Activated T-cell treated with anti-CD3 and anti-CD28 coated beads for 24 hours (primary cell): Measurements from ENCODE around the gene E2F3.
"Not testable (repeated sequence)": the region's sequence is repeated elsewhere in the genome, so short reads cannot be mapped to it uniquely, and the experiment has no call there.

Source experiments
- DNase-seq: peaks from one replicate; pipeline ENCODE4 v3.0.0-alpha.2; 2020; ENCODE audit warnings: low read depth

E2F3 gene

GRCh38 chr6:20467437-20467836 lies 65.8 kb downstream of the E2F3 start:
- no peak for DNase-seq

DNA sequence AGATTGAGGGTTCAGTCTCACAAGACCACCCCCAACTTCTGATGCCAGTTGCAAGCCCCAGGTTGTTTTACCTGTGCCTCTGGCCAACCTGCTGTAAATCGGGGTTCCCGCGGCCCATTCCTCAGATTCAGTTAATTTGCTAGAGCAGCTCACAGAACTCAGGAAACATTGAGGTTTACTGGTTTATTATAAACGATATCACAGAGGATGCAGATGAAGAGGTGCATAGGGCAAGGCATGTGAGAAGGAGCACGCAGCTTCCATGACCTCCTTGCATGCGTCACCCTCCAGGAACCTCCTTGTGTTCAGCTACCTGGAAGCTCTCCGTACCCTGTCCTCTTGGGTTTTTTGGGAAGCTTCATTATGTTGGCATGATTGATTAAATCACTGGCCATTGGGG lies 66.5 kb downstream of the E2F3 start:
- no peak for DNase-seq

DNA sequence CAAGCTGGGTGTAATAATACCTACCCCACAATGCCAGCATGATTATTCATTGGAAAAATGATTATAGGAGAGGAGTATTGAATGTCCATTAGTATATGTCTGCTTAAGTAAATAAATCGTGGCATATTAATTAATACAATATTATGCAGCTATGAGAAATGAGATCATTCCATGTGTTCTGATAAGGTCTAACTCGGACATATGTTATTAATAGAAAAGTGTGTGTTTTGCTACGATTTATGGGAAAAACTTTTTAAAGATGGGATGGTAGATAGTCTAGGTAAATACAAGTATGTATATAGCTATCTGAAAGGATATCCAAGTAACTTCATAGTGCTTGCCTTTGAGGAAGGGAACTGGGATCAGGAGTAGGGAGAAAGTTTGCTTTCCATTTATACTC lies 71.1 kb downstream of the E2F3 start:
- no peak for DNase-seq

DNA sequence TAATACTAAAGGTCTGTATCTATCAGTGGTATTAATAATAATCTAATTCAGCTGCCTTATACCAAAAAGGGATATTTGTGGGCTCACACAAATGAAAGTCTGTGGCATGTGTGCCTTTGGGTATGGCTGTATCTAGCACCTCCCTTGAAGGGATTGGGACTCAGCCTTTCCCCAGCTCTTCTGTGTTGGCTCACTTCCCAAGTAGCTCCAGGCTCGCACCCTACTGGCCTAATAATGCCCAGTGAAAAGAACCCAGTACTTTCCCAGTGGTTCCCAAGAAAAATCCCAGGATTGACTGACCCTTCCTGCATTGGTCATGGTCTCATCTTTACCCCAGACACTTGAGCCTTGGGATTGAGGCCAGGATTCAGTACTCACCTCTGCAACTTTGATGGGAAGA lies 71.8 kb downstream of the E2F3 start:
- no peak for DNase-seq

GRCh38 chr6:20474874-20475542 lies 73.3 kb downstream of the E2F3 start:
- no peak for DNase-seq

DNA sequence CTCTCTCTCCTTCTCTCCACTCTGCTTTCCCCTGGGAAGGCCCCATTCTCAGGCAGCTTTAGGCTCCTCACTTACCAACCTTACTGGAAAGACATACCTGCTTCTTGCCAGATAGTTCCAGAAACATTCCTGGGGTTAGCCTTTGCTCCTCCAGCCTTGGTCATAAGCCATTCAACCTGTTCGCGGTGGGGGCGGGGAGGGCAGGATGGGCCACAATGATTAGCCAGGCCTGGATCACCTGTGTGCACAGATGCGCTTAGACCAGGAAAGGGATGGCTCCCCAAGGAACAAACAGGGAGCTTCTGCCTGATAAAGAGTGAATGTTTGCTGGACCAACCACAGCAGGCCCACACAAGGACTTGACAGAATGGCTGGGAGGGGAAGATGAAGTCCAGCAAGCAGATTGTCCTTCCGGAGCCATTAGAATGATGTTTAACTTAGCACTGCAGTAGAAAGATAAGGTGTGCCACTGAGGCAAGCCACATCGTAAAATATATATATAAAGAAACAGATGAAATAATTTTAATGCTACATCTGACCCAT lies 74.9 kb downstream of the E2F3 start:
- no peak for DNase-seq

DNA sequence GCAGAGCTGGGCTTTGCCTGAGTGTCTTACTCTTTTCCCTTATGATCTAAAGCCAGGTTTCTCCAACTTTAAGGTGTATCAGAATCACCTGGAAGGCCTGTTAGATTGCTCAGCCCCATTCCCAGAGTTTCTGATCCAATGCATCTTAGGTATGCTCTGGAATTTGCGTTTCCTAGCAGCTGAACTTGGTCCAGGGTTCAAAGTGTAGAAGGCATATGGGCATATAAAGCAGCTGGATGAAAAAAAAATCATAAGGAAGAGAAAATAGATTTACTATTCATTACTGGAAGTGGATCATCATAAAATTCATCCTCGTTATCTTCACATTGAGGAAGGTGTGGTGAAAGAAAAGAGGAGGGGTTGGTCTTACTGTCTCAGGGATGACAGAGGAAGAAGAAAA lies 75.8 kb downstream of the E2F3 start:
- no peak for DNase-seq

- no peak for DNase-seq
Measured at GRCh38 chr6:20479060-20479459, 77.4 kb downstream of the E2F3 start.

DNA sequence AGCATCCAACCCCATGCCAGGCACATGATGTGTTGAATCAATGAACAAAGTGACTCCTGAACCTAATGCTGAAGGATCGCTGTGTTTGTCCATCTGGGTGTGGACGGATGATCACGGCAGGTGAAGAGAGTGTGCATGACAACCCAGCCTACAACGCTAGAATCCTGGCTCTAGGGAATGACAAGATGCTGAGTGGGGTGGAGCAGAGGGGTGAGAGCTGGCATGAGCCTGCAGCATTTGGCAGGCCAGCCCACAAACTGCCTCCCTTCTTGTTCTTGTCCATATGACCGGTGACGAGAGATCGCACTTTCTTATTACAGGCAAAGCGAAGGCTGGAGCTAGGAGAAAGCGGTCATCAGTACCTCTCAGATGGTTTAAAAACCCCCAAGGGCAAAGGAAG lies 77.8 kb downstream of the E2F3 start:
- no peak for DNase-seq

- no peak for DNase-seq
Measured at GRCh38 chr6:20481281-20481680, 79.6 kb downstream of the E2F3 start.

DNA sequence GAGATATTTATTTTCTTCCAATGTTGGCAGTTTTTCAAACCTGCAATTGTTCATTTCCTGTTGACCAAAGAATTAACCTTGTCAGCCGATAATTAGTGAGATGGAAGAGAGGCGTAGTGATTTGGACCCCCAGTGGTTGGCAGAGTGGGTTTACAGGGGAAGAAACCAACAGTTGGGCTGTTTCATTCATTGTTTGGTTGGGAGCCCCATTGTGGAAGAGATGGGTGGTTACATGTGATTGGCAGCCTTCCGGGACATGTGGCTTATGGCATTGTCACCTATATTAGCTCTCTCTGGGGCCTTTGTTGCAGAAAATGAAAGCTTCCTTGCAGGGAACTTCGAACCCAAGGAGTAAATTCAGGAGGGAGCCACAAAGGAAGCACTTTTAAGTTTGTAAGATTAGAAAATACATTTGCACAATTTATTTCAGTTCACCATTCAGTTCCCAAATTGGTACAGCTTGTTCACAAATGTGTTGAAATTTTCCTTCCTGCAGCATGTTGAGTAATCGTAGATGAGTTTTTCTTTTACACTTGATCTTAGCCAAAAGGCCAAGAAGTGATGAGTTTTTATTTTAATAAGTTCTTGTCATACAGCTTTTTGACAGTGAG lies 82.3 kb downstream of the E2F3 start:
- no peak for DNase-seq

DNA sequence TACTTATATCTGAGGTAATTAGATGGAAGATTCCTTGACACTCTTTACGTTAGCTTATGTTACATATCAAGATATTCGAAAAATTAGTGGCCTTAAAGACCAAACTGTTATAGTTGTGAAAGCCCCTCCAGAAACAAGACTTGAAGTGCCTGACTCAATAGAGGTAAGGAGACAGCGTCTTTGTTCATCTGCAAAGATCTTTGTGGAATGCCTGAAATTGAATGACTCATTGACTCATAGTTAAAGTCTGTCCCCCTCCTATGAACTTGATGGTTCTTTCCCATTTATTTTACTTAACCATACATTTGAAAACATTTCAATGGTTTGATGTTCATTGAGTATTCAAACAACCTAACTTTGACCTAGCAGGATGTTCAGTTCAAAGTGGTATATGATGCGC lies 85.0 kb downstream of the E2F3 start:
- DNase-seq: no peak

- DNase-seq: no peak
Measured at GRCh38 chr6:20487669-20488375, 86.1 kb downstream of the E2F3 start.

DNA sequence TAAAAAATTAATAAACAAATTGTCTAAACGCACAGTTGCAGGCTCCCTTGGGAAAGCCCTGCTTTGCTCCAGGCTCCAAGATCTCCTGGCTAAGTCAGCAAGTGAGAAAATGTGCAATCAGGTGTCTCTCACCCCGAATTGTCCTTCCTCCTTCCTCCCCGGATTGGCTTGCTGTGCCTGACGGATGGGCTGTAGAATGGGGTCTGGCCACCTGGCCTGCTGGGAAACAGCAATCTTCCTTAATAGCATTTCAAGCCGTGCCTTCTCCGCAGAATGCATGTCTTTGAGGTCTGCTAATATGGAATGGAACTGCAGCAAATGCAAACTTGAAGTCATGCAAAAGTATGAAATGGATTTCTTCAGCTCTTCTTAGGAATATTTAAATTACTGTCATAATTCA lies 88.9 kb downstream of the E2F3 start:
- DNase-seq: no peak

GRCh38 chr6:20492099-20492498 lies 90.4 kb downstream of the E2F3 start:
- DNase-seq: no peak

DNA sequence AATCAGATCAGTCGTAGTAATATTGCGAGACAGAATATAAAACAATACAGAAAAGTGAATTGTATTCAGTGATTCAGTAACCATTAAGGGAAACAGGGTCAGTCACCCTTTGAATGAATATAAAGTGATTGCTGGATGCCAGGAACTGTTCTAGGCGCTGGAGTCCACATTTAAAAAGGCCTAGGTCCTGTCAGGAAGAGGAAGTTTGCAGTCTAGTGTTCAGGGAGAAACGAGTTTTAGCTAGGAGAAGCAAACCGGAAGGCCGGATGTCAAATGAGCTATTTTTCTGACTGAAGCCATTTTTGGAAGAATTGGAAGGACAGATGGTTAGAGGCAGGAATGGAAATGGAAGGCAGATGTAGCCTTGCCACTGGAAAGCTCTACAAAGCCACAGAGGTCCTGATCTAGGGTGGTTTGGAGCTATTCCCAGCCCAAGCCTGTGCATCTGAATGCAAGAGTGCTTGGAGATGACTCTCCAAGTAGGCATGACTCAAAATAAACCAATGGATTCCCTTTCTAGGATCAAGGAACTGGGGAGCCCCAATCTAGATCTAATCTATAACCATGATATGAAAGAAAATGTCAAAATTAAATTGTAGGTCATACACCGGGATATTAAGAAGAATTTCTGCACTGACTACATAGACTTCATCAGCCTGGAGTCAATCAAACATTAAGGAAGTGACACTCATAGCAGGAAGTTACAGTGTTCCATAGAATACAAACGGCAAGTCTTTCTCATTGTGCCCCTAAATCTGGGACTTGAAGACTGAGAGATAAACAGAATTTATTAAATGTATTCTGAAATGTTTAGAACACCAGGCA lies 95.7 kb downstream of the E2F3 start:
- DNase-seq: no peak

- no peak for DNase-seq
Measured at GRCh38 chr6:20498041-20498385, 96.3 kb downstream of the E2F3 start.

DNA sequence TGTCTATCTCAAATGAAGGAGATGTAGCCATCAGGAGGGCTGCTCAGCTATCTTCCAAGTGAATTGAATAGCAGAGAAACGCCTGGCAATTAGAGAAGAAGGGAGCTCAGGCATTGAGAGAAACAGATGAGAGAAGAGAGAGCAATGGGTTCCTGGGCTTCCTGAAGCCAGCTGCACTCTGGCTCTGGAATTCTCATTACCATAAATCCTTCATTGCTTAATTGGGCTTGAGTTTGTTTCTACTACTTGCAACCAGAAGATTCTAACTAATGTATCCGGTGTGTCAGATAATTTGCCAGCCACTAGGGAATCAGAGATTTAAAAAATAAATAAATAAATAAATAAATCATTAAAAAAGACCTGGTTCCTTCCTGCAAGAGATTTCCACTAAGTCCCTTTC lies 107.5 kb downstream of the E2F3 start:
- DNase-seq: no peak

GRCh38 chr6:20511852-20512251 lies 110.2 kb downstream of the E2F3 start:
- DNase-seq: no peak

GRCh38 chr6:20525208-20525607 lies 123.5 kb downstream of the E2F3 start:
- DNase-seq: not testable (repeated sequence)

- not testable (repeated sequence) for DNase-seq
Measured at GRCh38 chr6:20529086-20529448, 127.4 kb downstream of the E2F3 start.

GRCh38 chr6:20532881-20533280 lies 131.2 kb downstream of the E2F3 start:
- DNase-seq: no peak
